Esophagus mucosa (tissue), 1 donor: Measurements from ENCODE around the gene DCAF12. TPM values are rescaled to one million over a fixed set of nuclear protein-coding genes. Genes with fewer than 3 reads are reported as not detected.
"Not testable (repeated sequence)": the region's sequence is repeated elsewhere in the genome, so short reads cannot be mapped to it uniquely, and the experiment has no call there.

Experiments used
- ATAC-seq: fragments of 200-7000 bp; cut with Tn5 transposase; one replicate; pipeline ENCODE4 v1.9.1; 2020
- total RNA-seq: library from RNA; stranded (reverse); gene quantifications from one replicate; pipeline ENCODE4 v1.2.4, GENCODE V29; 2023
- donor health status: DM: yes; HTN: yes; CAD: no.

DCAF12 gene
- total RNA-seq, result 39.5 TPM

DNA sequence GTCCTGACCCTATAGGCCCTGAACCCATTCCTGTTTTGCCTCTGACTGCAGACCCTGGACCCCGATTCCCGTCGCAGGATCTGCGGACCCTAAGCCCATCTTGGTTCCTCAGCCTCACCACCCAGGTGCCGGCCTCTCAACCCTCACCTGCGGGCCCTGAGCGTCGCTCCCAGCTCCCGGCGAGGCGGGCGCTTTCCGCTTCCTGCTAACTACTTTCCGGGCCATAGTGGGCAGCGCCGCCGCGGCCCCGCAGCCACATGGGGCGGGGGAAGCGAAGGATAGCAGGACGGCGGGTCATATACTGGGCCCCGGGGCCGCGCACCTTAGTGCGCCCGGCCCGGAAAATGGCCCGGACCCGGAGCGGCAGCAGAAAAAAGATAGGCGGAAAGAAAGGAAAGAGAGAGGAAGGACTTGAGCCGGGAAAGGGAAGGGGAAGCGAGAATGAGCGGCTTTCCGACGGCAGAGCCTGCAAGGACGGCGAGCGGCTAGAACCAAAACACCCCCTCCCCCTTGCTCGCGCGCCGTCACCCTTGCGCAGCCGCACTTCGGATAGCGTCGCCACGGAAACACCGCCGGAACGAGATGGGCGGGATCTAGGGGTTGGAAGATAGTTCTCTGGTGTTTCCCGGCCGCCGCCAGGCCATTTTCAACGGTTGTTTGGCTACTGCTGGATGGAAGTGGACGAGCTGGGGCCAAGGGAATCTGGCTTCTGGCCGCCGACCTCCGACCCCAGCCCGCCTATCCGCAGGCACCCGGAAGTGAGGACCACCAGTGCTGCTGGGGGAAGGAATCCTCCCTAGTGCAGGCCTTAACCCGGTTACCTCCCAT is at the start of gene DCAF12:
Gene DCAF12 (minus strand): TSS at position 492 of the 828 bp plus-strand sequence. CDS start 267 bp downstream, at position 225.
- ATAC-seq, result peak; percentile 95

DNA sequence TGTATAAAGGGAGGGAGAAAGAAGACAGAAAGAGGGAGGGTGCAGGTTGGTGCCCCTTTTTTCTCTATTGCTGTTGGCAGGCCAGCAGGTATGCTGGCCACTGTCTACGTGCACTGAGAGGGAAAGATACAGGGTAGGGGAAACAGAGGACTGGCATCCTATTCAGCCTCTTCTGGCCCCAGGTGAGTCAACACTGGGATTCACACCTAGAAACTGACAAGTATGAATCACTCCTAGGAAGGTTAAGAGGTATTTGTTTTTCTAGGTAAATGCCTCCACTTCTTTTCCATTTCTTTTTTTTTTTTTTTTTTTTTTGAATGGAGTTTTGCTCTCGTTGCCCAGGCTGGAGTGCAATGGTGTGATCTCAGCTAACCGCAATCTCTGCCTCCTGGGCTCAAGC is 49.6 kb upstream of the DCAF12 start:
- ATAC-seq, result peak; percentile 77

- no peak for ATAC-seq
These were observed 45.4 kb upstream of the DCAF12 start for GRCh38 chr9:34171753-34172535.

DNA sequence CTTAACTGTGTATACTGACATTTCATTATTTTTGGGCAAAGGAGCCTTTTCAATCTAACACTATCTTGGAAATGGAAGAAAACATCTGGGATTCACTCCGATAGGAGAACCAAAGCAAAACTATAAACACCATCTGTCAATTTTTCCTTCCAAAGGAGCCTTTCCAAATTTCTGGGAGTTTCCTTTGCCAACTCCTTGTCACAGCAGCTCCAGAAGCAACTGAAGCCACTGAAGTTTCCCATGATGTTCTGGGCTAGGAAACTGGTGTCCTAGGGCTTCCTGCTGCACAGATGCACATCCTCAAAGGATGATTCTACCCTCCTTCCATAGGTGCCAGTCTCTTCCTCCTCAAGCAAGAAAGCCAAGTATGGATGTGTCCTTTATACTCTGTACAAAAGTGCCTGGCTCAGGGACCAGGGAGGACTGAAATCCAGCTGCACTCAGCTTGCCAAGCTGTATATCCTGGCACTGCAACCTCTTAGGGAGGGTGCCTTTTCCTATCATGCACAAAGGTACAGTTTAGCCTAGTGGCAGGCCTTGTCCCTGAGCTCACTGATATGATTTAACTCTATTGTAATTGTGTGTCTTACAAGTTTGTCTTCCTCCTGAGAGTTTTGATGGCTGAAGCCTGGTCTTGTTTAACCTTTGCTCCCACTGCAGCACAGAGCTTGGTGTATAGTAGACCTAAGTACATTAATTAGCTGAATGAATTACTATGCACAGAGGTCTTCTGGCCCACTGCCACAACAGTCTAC is 43.9 kb upstream of the DCAF12 start:
- peak; percentile 71 for ATAC-seq

GRCh38 chr9:34169125-34169524 is 42.6 kb upstream of the DCAF12 start:
- ATAC-seq, result no peak

GRCh38 chr9:34163434-34163833 is 36.9 kb upstream of the DCAF12 start:
- peak; percentile 76 for ATAC-seq

- peak; percentile 88 for ATAC-seq
These were observed 31.9 kb upstream of the DCAF12 start for GRCh38 chr9:34158362-34158869.

DNA sequence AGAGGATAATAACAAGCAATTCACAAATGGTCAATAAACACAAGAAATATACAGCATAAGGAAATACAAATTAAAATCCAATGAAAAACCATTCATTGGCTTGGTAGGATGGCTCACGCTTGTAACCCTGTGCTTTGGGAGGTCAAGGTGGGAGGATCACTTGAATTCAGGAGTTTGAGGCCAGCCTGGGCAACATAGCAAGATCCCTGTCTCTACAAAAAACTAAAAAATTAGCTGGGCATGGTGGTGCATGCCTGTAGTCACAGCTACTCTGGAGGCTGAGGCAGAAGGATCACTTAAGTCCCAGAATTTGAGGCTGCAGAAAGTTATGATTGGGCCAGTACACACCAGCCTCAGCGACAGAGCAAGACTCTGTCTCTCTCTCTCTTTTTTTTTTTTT is 31.4 kb upstream of the DCAF12 start:
- no peak for ATAC-seq

- no peak for ATAC-seq
These were observed 30.8 kb upstream of the DCAF12 start for GRCh38 chr9:34157318-34157717.

DNA sequence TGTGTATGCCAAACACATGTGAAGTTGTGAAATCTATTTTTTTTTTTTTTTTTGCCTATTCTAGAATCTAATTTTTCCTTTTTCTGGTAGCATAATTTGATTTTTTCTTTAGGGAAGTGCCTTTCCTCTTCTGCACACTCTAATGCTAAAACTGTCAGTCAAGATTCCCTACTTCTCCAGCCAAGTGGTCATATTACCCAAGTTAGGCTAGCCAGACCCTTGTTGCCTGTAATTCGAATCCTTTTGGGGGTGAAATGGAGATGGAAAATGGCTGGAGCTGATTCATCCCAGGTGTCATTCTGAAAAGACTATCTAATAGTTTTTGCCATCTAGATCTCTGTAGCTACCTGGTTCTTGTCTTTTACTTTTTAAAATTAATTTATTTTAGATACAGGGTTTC is 27.6 kb upstream of the DCAF12 start:
- no peak for ATAC-seq

DNA sequence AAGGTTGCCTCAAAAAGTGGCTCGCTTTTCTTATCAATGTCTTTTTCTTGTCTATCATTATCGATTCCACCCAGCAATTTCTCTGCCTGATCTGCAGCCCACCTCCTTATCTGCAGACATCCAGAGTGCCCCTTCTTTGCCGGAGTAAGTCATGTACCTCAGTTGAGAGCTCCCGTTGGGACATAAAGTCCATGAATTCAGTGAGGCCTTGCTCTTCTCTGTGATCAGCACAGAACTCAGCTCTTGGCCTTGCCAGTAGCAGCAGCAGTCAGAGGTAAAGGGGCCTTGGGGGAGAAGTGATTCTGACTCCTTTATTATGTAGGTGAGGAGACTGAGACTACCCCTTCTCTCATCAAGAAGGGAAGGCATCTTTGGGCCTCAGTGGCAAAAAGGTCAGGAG is 24.9 kb upstream of the DCAF12 start:
- ATAC-seq, result no peak

- ATAC-seq, result no peak
These were observed 18.7 kb upstream of the DCAF12 start for GRCh38 chr9:34145165-34145564.

DNA sequence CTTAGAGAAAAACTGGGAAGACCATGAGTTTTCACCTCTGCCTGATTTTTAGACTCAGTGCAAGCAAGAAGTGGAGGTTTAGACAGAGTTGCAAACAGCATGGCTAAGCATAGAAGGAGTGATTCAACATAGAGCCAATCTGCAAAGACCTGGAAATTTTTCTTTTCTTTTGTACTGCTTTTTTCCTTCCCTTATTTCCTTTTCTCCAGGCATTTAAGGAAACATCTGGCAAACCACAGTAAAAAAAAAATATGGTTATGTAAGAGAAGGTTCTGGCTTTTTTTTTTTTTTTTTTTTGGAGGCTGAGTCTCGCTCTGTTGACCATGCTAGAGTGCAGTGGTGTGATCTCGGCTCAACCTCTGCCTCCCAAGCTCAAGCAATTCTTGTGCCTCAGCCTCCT is 16.6 kb upstream of the DCAF12 start:
- no peak for ATAC-seq

- ATAC-seq, result no peak
These were observed 14.4 kb upstream of the DCAF12 start for GRCh38 chr9:34140853-34141252.

- ATAC-seq, result no peak
These were observed 13.1 kb upstream of the DCAF12 start for GRCh38 chr9:34139477-34140146.

- ATAC-seq, result not testable (repeated sequence)
These were observed 12.1 kb upstream of the DCAF12 start for GRCh38 chr9:34138644-34139043.

- no peak for ATAC-seq
These were observed 8.0 kb upstream of the DCAF12 start for GRCh38 chr9:34134521-34134920.

- no peak for ATAC-seq
These were observed 7.0 kb upstream of the DCAF12 start for GRCh38 chr9:34133436-34133949.

DNA sequence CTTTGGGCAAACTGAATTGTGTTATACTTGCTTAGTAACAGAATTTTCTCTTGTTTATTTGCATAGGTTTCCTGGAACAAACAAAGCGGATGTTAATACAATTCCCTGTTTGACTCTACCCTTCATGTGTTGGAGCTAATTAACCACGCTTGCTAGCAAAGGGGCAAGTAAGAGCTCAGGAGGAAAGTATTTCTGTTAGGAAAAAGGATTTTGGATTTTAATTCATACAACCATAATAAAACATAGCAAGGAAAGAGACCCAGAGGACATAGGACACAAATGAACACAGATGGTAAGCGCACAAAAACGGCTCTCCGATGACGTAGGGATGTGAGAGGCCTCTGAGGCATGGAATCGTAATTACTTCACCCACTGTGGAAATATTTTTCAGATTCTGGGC is 5.1 kb upstream of the DCAF12 start:
- no peak for ATAC-seq

GRCh38 chr9:34127035-34127948 is 794 bp upstream of the DCAF12 start:
- ATAC-seq, result peak; percentile 13

DNA sequence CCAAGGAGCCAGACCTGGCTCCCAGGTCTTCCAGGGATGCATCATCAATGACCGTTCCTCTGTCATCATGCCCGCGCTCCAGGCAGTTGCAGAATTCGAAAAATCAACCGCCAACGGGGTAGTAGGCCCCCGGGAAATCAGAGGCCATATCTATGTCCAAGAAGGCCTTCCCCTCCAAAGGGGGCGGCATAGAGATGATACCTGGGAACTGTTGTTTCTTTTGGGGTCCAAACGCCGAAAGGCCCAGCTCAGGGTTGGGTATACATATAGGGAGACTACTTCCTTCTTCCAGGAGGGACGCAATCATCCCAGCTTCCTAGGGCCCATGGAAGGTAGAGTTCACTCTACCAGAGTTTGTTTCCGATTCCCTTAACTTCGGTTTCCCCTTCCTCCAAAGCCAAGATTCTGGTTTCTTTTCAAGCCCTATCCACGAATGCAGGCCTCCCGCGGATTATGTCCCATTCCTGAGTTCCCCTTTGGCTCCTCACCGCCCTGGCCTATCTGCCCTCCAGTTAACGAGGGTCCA is 754 bp downstream of the DCAF12 start:
- ATAC-seq, result peak; percentile 43
